ENCODE results near the gene NACC1. TPM values are rescaled to one million over a fixed set of nuclear protein-coding genes. Genes with fewer than 3 reads are reported as not detected.

NACC1 gene
- total and polyA plus RNA-seq, 2 of the 13 experiments (the other 11 are each of a cell fraction or from before 2014, with no cell fraction given), result 31.8 to 42.3 TPM

GRCh38 chr19:13154911-13155471 lies 36.9 kb downstream of the NACC1 start (continued):
- TF ChIP-seq, protein P1, sequence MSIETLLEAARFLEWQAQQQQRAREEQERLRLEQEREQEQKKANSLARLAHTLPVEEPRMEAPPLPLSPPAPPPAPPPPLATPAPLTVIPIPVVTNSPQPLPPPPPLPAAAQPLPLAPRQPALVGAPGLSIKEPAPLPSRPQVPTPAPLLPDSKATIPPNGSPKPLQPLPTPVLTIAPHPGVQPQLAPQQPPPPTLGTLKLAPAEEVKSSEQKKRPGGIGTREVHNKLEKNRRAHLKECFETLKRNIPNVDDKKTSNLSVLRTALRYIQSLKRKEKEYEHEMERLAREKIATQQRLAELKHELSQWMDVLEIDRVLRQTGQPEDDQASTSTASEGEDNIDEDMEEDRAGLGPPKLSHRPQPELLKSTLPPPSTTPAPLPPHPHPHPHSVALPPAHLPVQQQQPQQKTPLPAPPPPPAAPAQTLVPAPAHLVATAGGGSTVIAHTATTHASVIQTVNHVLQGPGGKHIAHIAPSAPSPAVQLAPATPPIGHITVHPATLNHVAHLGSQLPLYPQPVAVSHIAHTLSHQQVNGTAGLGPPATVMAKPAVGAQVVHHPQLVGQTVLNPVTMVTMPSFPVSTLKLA (IDR thresholded peaks at IDR 0.05), result 0 out of 2 replicates have a peak, but pooled peaks have one; percentile 2
- TF ChIP-seq NR1H2 (CRISPR knock-in tag; IDR thresholded peaks at IDR 0.05; ENCODE audit: borderline replicate concordance, low read depth) (no peak), RXRB (CRISPR knock-in tag; IDR thresholded peaks at IDR 0.05; ENCODE audit: borderline replicate concordance) (no peak), CBX1 (IDR thresholded peaks at IDR 0.05; ENCODE audit: low read depth) (peak; percentile 88), AGO1 (IDR thresholded peaks at IDR 0.05; ENCODE audit: low read depth, low read length, poor library complexity, severe bottlenecking) (peak; percentile 36), FOSL2 (CRISPR knock-in tag; IDR thresholded peaks at IDR 0.05) (0 out of 2 replicates have a peak, but pooled peaks have one; percentile 6), ZNF510 (CRISPR knock-in tag; IDR thresholded peaks at IDR 0.05; ENCODE audit: low read depth) (no peak), ZNF530 (CRISPR knock-in tag; IDR thresholded peaks at IDR 0.05; ENCODE audit: low read depth) (no peak), MYC (CRISPR knock-in tag; IDR thresholded peaks at IDR 0.05; ENCODE audit: borderline replicate concordance) (peak; percentile 64; the same call in 1 of the 2 replicates), TOPORS (CRISPR knock-in tag; IDR thresholded peaks at IDR 0.05) (no peak), MIER2 (CRISPR knock-in tag; IDR thresholded peaks at IDR 0.05) (no peak), ZNF326 (CRISPR knock-in tag; IDR thresholded peaks at IDR 0.05; ENCODE audit: borderline replicate concordance) (no peak), NFE2 (CRISPR knock-in tag; IDR thresholded peaks at IDR 0.05) (no peak), ZBTB21 (CRISPR knock-in tag; IDR thresholded peaks at IDR 0.05) (no peak), ZSCAN12 (CRISPR knock-in tag; IDR thresholded peaks at IDR 0.05) (no peak), MED13 (CRISPR knock-in tag; IDR thresholded peaks at IDR 0.05) (no peak), ZSCAN5A (CRISPR knock-in tag; IDR thresholded peaks at IDR 0.05; ENCODE audit: borderline replicate concordance) (0 out of 2 replicates have a peak, but pooled peaks have one; percentile 39), SUZ12 (IDR thresholded peaks at IDR 0.05; ENCODE audit: low read depth, low read length) (no peak), SOX5 (CRISPR knock-in tag; IDR thresholded peaks at IDR 0.05; ENCODE audit: borderline replicate concordance) (no peak), ZNF747 (CRISPR knock-in tag; IDR thresholded peaks at IDR 0.05; ENCODE audit: borderline replicate concordance) (peak; percentile 1; the same call in 1 of the 2 replicates), ZSCAN29 (CRISPR knock-in tag; conservative IDR thresholded peaks at IDR 0.05) (0 out of 2 replicates have a peak, but pooled peaks have one; percentile 8), AHR (CRISPR knock-in tag; IDR thresholded peaks at IDR 0.05) (no peak), HMG20B (CRISPR knock-in tag; conservative IDR thresholded peaks at IDR 0.05) (no peak)
- TF ChIP-seq, protein P2, sequence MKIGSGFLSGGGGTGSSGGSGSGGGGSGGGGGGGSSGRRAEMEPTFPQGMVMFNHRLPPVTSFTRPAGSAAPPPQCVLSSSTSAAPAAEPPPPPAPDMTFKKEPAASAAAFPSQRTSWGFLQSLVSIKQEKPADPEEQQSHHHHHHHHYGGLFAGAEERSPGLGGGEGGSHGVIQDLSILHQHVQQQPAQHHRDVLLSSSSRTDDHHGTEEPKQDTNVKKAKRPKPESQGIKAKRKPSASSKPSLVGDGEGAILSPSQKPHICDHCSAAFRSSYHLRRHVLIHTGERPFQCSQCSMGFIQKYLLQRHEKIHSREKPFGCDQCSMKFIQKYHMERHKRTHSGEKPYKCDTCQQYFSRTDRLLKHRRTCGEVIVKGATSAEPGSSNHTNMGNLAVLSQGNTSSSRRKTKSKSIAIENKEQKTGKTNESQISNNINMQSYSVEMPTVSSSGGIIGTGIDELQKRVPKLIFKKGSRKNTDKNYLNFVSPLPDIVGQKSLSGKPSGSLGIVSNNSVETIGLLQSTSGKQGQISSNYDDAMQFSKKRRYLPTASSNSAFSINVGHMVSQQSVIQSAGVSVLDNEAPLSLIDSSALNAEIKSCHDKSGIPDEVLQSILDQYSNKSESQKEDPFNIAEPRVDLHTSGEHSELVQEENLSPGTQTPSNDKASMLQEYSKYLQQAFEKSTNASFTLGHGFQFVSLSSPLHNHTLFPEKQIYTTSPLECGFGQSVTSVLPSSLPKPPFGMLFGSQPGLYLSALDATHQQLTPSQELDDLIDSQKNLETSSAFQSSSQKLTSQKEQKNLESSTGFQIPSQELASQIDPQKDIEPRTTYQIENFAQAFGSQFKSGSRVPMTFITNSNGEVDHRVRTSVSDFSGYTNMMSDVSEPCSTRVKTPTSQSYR (CRISPR knock-in tag; IDR thresholded peaks at IDR 0.05; ENCODE audit: borderline replicate concordance), result peak; percentile 77
- TF ChIP-seq, protein P3, sequence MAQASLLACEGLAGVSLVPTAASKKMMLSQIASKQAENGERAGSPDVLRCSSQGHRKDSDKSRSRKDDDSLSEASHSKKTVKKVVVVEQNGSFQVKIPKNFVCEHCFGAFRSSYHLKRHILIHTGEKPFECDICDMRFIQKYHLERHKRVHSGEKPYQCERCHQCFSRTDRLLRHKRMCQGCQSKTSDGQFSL (CRISPR knock-in tag; IDR thresholded peaks at IDR 0.05), result no peak
- TF ChIP-seq, protein P4, sequence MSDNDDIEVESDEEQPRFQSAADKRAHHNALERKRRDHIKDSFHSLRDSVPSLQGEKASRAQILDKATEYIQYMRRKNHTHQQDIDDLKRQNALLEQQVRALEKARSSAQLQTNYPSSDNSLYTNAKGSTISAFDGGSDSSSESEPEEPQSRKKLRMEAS (IDR thresholded peaks at IDR 0.05), result peak; percentile 47; the same call in 1 of the 2 replicates

Measured in HepG2 (cell line).